Stimulated activated CD4-positive, alpha-beta T cell treated with anti-CD3 and anti-CD28 coated beads, Interleukin-1b, Interleukin-23, amount 100 ng/mL, for 24 hours (primary cell): ENCODE data around the gene ETNK2.

Experiments
- DNase-seq, 4 experiments: peaks; one replicate each; pipeline ENCODE4 v3.0.0-alpha.2; 2020; ENCODE audit warnings: low read depth in 4 of 4, low spot score in 1 of 4

ETNK2 gene

GRCh38 chr1:204151552-204152309 is at the start of gene ETNK2:
Gene ETNK2 (minus strand): TSS chr1:204152044. CDS start chr1:204151852, 192 bp downstream.
- peak; percentile 5 to 28 (median 22) for DNase-seq

GRCh38 chr1:204201348-204202040 is 49.6 kb upstream of the ETNK2 start:
- DNase-seq = no peak

- DNase-seq = no peak
Measured at GRCh38 chr1:204199579-204199978, 47.7 kb upstream of the ETNK2 start.

GRCh38 chr1:204198348-204199340 is 46.8 kb upstream of the ETNK2 start:
- DNase-seq = no peak

GRCh38 chr1:204197068-204197467 is 45.2 kb upstream of the ETNK2 start:
- no peak for DNase-seq

- DNase-seq = no peak
Measured at GRCh38 chr1:204196068-204196795, 44.4 kb upstream of the ETNK2 start, which contains the start of gene KISS1. Gene KISS1 (minus strand): TSS chr1:204196491. CDS start chr1:204192876, 3,615 bp downstream.

GRCh38 chr1:204194771-204195170 is 42.9 kb upstream of the ETNK2 start:
- DNase-seq = no peak

- DNase-seq = no peak
Measured at GRCh38 chr1:204194080-204194479, 42.2 kb upstream of the ETNK2 start.

- no peak for DNase-seq
Measured at GRCh38 chr1:204192589-204193352, 40.9 kb upstream of the ETNK2 start.

- DNase-seq = no peak
Measured at GRCh38 chr1:204192046-204192445, 40.2 kb upstream of the ETNK2 start.

- no peak for DNase-seq
Measured at GRCh38 chr1:204191456-204191855, 39.6 kb upstream of the ETNK2 start.

GRCh38 chr1:204190212-204191211 is 38.7 kb upstream of the ETNK2 start:
- no peak for DNase-seq

- no peak for DNase-seq
Measured at GRCh38 chr1:204188959-204189639, 37.3 kb upstream of the ETNK2 start.

GRCh38 chr1:204186597-204186996 is 34.8 kb upstream of the ETNK2 start:
- DNase-seq = no peak

- no peak for DNase-seq
Measured at GRCh38 chr1:204181116-204181515, 29.3 kb upstream of the ETNK2 start.

- DNase-seq = no peak
Measured at GRCh38 chr1:204180133-204180532, 28.3 kb upstream of the ETNK2 start.

- no peak for DNase-seq
Measured at GRCh38 chr1:204178487-204179281, 26.8 kb upstream of the ETNK2 start.
